Esophagus squamous epithelium (tissue), 5 donors: ENCODE measurements around the gene GPC6. TPM values are rescaled to one million over a fixed set of nuclear protein-coding genes. Genes with fewer than 3 reads are reported as not detected.

Experiments used
- DNase-seq: peaks from one replicate; lab custom pipeline; 2025; lab: John Stamatoyannopoulos, UW
- H3K27ac ChIP-seq, 4 donors: fragments of 200-600 bp; sonication (generic); one replicate each; pipeline ENCODE4 v1.5.1; 2016 to 2019; ENCODE audit warnings: mild to moderate bottlenecking in 1 of 4
- H3K27me3 ChIP-seq, 4 donors: fragments of 200-600 bp; sonication (generic); 1 replicate in 3 of 4; 2 replicates in 1 of 4; pipeline versions ENCODE4 v1.5.1 to v1.6.0; 2017 to 2021; ENCODE audit warnings: antibody characterized with exemption in 1 of 4
- H3K36me3 ChIP-seq, 3 donors: fragments of 200-600 bp; sonication (generic); one replicate each; pipeline ENCODE4 v1.5.1; 2016 to 2019
- H3K4me1 ChIP-seq, 3 donors: fragments of 200-600 bp; sonication (generic); one replicate each; pipeline ENCODE4 v1.5.1; 2017 to 2019
- H3K4me3 ChIP-seq, 4 donors: fragments of 200-600 bp; sonication (generic); 1 replicate in 3 of 4; 2 replicates in 1 of 4; pipeline ENCODE4 v1.5.1; 2016 to 2019; ENCODE audit warnings: mild to moderate bottlenecking in 2 of 4, moderate library complexity in 1 of 4
- H3K9me3 ChIP-seq, 3 donors: fragments of 200-600 bp; sonication (generic); one replicate each; pipeline ENCODE4 v1.5.1; 2016 to 2019
- POLR2A ChIP-seq, 4 donors: fragments of 450-650 bp; IDR thresholded peaks; one replicate each; pipeline ENCODE4 v1.6.1; 2017; ENCODE audit warnings: antibody characterized with exemption in 4 of 4, mild to moderate bottlenecking in 4 of 4, moderate library complexity in 3 of 4
- WGBS, 2 donors: methylation state at CpG; one replicate each; pipeline ENCODE4 v1.1.5; 2018; 5-methylcytosine and 5-hydroxymethylcytosine counted together
- intact Hi-C: fragments of 100-400 bp; cut with DNase I; formaldehyde crosslinking; loops from one replicate; pipeline ENCODE4 v1.15.0; 2022
- total RNA-seq, 4 donors: library from RNA; depleted of rRNA; stranded (reverse); fragments of >200 nt; gene quantifications; one replicate each; pipeline ENCODE4 v1.1.0, GENCODE V29; 2016
- TF ChIP-seq, protein P1 (sequence below), 6 experiments: fragments of 450-650 bp in 4 of 6; fragments of 200-600 bp in 2 of 6; sonication (generic) in 2 of 6; IDR thresholded peaks; one replicate each; pipeline ENCODE4 v1.5.1; 2016 to 2019; ENCODE audit warnings: antibody characterized with exemption in 6 of 6, mild to moderate bottlenecking in 4 of 6, moderate library complexity in 4 of 6
- donor health status: DM: yes; HTN: yes; CAD: no.

GPC6 gene
- total RNA-seq, 4 donors from 2014 or later: 0.57 to 8.6 (median 2.6) TPM

DNA sequence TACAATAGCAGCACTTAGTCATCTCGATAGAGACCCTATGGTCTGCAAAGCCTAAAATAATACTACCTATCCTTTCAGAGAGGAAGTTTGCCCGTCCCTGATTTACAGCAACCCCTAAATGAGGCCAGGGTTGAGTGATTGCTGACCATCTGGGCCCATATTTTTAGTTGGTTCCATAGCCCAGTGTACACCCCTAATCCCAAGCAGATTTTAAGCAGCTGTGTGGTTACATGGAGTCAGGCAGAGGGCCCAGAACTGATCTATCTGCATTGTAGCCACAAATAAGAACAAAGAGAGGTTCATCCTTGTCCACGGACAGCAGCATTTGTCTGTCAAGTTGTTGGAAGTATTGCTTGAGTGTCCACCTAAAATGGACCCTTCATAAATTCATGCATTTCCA, 1104.7 kb downstream of the GPC6 start:
- peak overlapping the region in 1 of 4 donors; percentile 43 for H3K27ac ChIP-seq
- H3K36me3 ChIP-seq: no peaks in the 10 kb centered on the region
- WGBS, 2 donors: 65 to 85% methylated on average over 3 of the region's 3 CpGs
- intact Hi-C loops: no loop called here
- DNase-seq: no peak
- H3K9me3 ChIP-seq: no peaks in the 10 kb centered on the region
- no peak overlapping the region for H3K4me3 ChIP-seq
- H3K27me3 ChIP-seq: no peaks in the 10 kb centered on the region
- no peak for TF ChIP-seq POLR2A (IDR thresholded peaks at IDR 0.05)
- TF ChIP-seq, protein P1, sequence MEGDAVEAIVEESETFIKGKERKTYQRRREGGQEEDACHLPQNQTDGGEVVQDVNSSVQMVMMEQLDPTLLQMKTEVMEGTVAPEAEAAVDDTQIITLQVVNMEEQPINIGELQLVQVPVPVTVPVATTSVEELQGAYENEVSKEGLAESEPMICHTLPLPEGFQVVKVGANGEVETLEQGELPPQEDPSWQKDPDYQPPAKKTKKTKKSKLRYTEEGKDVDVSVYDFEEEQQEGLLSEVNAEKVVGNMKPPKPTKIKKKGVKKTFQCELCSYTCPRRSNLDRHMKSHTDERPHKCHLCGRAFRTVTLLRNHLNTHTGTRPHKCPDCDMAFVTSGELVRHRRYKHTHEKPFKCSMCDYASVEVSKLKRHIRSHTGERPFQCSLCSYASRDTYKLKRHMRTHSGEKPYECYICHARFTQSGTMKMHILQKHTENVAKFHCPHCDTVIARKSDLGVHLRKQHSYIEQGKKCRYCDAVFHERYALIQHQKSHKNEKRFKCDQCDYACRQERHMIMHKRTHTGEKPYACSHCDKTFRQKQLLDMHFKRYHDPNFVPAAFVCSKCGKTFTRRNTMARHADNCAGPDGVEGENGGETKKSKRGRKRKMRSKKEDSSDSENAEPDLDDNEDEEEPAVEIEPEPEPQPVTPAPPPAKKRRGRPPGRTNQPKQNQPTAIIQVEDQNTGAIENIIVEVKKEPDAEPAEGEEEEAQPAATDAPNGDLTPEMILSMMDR (IDR thresholded peaks at IDR 0.05): no peak
- peaks cover 10 to 51% (median 22%) of the 10 kb centered on the region in 3 donors for H3K4me1 ChIP-seq

GRCh38 chr13:94332359-94333096, 1105.9 kb downstream of the GPC6 start:
- 71 to 78% methylated on average over 10 of the region's 10 CpGs for WGBS, 2 donors
- DNase-seq: no peak
- Histone ChIP-seq H3K27me3 (no peaks in the 10 kb centered on the region), H3K9me3 (no peaks in the 10 kb centered on the region), H3K36me3 (no peaks in the 10 kb centered on the region), H3K4me3 (no peak overlapping the region), H3K27ac (peak overlapping the region in 2 of 4 donors; percentile 31 to 43), H3K4me1 (peaks cover 10 to 53% (median 22%) of the 10 kb centered on the region in 3 donors)
- intact Hi-C loops: no loop called here
- TF ChIP-seq, protein P1 (IDR thresholded peaks at IDR 0.05): no peak
- TF ChIP-seq POLR2A (IDR thresholded peaks at IDR 0.05): no peak

- H3K27ac ChIP-seq: no peak overlapping the region
- TF ChIP-seq, protein P1 (IDR thresholded peaks at IDR 0.05): no peak
- no peak for TF ChIP-seq POLR2A (IDR thresholded peaks at IDR 0.05)
- 67 to 90% methylated on average over 4 of the region's 4 CpGs for WGBS, 2 donors
Measured at GRCh38 chr13:94333131-94333820, 1106.7 kb downstream of the GPC6 start.

GRCh38 chr13:94335761-94336526, 1109.3 kb downstream of the GPC6 start:
- Histone ChIP-seq H3K27ac (no peak overlapping the region), H3K4me1 (peaks cover 2 to 25% (median 4%) of the 10 kb centered on the region in 3 donors), H3K4me3 (no peak overlapping the region), H3K27me3 (no peaks in the 10 kb centered on the region), H3K36me3 (no peaks in the 10 kb centered on the region), H3K9me3 (no peaks in the 10 kb centered on the region)
- WGBS, 2 donors: 40 to 55% methylated on average over 5 of the region's 5 CpGs
- DNase-seq: no peak
- intact Hi-C loops: no loop called here
- no peak for TF ChIP-seq POLR2A (IDR thresholded peaks at IDR 0.05)
- TF ChIP-seq, protein P1 (IDR thresholded peaks at IDR 0.05): no peak

More at GRCh38 chr13:94333131-94333820, 1106.7 kb downstream of the GPC6 start:
- H3K4me3 ChIP-seq: no peak overlapping the region
- H3K9me3 ChIP-seq: no peaks in the 10 kb centered on the region
- H3K4me1 ChIP-seq: peaks cover 10 to 51% (median 22%) of the 10 kb centered on the region in 3 donors
- H3K36me3 ChIP-seq: no peaks in the 10 kb centered on the region
- H3K27me3 ChIP-seq: no peaks in the 10 kb centered on the region
- no peak for DNase-seq
- intact Hi-C loops: no loop called here
